CD8-positive, alpha-beta memory T cell (primary cell): ENCODE measurements around the gene SMAP1. TPM values are rescaled to one million over a fixed set of nuclear protein-coding genes. Genes with fewer than 3 reads are reported as not detected.

Source experiments
- CTCF ChIA-PET: fragments of 350-600 bp; sonication (Branson Sonifier 250); formaldehyde crosslinking; loops from one replicate; lab custom pipeline; 2021; ENCODE audit warnings: antibody characterized with exemption; lab: Charles Lee
- POLR2A ChIA-PET: fragments of 350-600 bp; sonication (Branson Sonifier 250); formaldehyde crosslinking; loops from one replicate; lab custom pipeline; 2021; ENCODE audit warnings: antibody characterized with exemption; lab: Charles Lee
- DNase-seq, 5 donors: peaks; one replicate each; pipeline versions ENCODE4 v3.0.0 to v3.0.0-alpha.2; 2020 to 2022; ENCODE audit warnings: mixed read lengths in 1 of 5
- H3K27ac ChIP-seq: one replicate; pipeline ENCODE4 v1.7.0; 2013; ENCODE audit warnings: low read depth, mild to moderate bottlenecking, low read length, moderate library complexity
- H3K27me3 ChIP-seq: 2 replicates; pipeline ENCODE4 v1.7.0; 2013; ENCODE audit warnings: low read length, mild to moderate bottlenecking; ENCODE audit not compliant: insufficient read depth, poor library complexity, severe bottlenecking
- H3K36me3 ChIP-seq: 2 replicates; pipeline ENCODE4 v1.7.0; 2013; ENCODE audit warnings: mild to moderate bottlenecking, low read length, moderate library complexity; ENCODE audit not compliant: insufficient read depth
- H3K4me1 ChIP-seq: 2 replicates; pipeline ENCODE4 v1.7.0; 2013; ENCODE audit warnings: mild to moderate bottlenecking, low read length, moderate library complexity; ENCODE audit not compliant: insufficient read depth
- H3K4me3 ChIP-seq: 2 replicates; pipeline ENCODE4 v1.7.0; 2013; ENCODE audit warnings: mild to moderate bottlenecking, low read length
- H3K9me3 ChIP-seq: 2 replicates; pipeline ENCODE4 v1.7.0; 2013; ENCODE audit warnings: mild to moderate bottlenecking, low read length
- H3K27ac Mint-ChIP-seq, 8 donors: one replicate each; pipeline ENCODE4 v1.8.0; 2020 to 2021; ENCODE audit warnings: mixed read lengths in 8 of 8, mild to moderate bottlenecking in 6 of 8, inconsistent platforms in 3 of 8, moderate library complexity in 3 of 8
- H3K27me3 Mint-ChIP-seq, 2 donors: one replicate each; pipeline ENCODE4 v1.8.0; 2020 to 2021; ENCODE audit warnings: mixed read lengths in 2 of 2, mild to moderate bottlenecking in 1 of 2, moderate library complexity in 1 of 2
- H3K36me3 Mint-ChIP-seq, 3 donors: one replicate each; pipeline ENCODE4 v1.8.0; 2020 to 2021; ENCODE audit warnings: mixed read lengths in 3 of 3, inconsistent platforms in 1 of 3, mild to moderate bottlenecking in 1 of 3
- H3K4me1 Mint-ChIP-seq, 3 donors: one replicate each; pipeline ENCODE4 v1.8.0; 2020 to 2021; ENCODE audit warnings: mixed read lengths in 3 of 3, inconsistent platforms in 1 of 3, mild to moderate bottlenecking in 1 of 3
- H3K4me3 Mint-ChIP-seq, 7 donors: one replicate each; pipeline ENCODE4 v1.8.0; 2020 to 2021; ENCODE audit warnings: mixed read lengths in 7 of 7, mild to moderate bottlenecking in 6 of 7, moderate library complexity in 4 of 7, inconsistent platforms in 2 of 7
- H3K9me3 Mint-ChIP-seq, 5 donors: one replicate each; pipeline ENCODE4 v1.8.0; 2020 to 2022; ENCODE audit warnings: mixed read lengths in 5 of 5, mild to moderate bottlenecking in 3 of 5, moderate library complexity in 2 of 5, inconsistent platforms in 1 of 5
- polyA plus RNA-seq: library from polyadenylated mRNA; unstranded; fragments of 300-500 nt; fragmentation: Illumina TruSeq; gene quantifications from one replicate; pipeline ENCODE4 v1.2.3, GENCODE V29; 2021
- total RNA-seq, 2 experiments: library from RNA; stranded (reverse); gene quantifications; one replicate each; pipeline ENCODE4 v1.2.3, GENCODE V29; 2021

SMAP1 gene
- total and polyA plus RNA-seq, 3 experiments from 2014 or later, result 20.1 to 29.8 (median 23.8) TPM

DNA sequence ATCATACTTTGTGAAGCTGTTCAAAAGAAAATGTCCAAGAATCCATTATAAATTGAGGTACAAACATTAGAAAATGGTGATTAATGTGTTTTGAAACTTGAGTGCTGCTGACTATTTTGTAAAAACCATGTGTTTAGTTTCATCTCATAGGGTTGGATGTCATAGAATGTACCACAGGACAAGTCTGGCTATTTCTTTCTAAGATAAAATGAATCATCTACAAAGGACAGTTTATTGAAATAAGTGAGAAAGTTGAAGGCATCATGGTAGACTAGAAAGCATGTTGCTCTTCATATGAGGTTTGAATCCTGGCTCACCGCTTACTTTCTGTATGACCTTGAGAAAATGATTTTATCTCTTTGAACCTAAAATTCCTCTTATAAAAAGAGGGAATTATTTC, 29.2 kb upstream of the SMAP1 start:
- no peak overlapping the region for H3K4me3 ChIP-seq
- ChIA-PET CTCF (no interaction called here), POLR2A (no interaction called here)
- H3K36me3 ChIP-seq, result no peaks in the 10 kb centered on the region
- Mint-ChIP-seq H3K4me3 (no peak overlapping the region), H3K36me3 (no peaks in the 10 kb centered on the region), H3K27me3 (no peaks in the 10 kb centered on the region), H3K9me3 (no peaks in the 10 kb centered on the region), H3K27ac (no peak overlapping the region), H3K4me1 (no peaks in the 10 kb centered on the region)
- no peak overlapping the region for H3K27ac ChIP-seq
- no peaks in the 10 kb centered on the region for H3K27me3 ChIP-seq
- no peaks in the 10 kb centered on the region for H3K9me3 ChIP-seq
- no peaks in the 10 kb centered on the region for H3K4me1 ChIP-seq
- no peak for DNase-seq

DNA sequence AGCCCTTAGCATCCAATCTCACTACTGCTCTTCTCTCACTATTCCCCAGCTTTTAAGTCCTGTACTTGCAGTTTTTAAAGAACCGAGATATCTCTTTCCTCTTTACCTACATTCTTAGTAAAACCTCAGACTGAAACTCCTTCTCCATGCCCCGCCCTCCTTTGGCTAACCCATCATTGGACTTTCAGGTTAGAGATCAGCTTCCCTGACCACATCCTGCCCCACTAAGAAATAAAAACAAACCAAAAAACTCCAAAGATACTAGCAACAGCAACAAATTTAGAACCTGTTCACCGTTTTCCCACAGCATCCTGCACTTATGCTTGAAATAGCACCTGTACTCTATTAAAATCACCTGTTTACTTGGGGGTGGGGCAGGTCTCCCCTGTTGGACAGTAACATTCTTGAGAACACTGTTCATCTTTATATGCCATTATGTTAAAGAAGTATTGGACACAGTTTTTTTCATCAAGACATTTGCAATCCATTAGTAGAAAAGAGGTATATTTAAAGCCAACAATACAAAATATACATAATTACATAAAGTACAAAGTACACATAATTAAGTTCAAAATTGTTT, 16.3 kb upstream of the SMAP1 start:
- peak overlapping the region; percentile 41 to 91 (median 83) for H3K27ac Mint-ChIP-seq
- H3K4me1 Mint-ChIP-seq, result peaks cover 24 to 34% (median 27%) of the 10 kb centered on the region in 3 donors
- no peaks in the 10 kb centered on the region for H3K36me3 ChIP-seq
- no peaks in the 10 kb centered on the region for H3K9me3 ChIP-seq
- POLR2A ChIA-PET, result interaction anchor here (1.8 kb wide), 1 partner anchor 17 kb away, joined by 8 read pairs; the partner anchor contains the start of gene SMAP1
- no peaks in the 10 kb centered on the region for H3K9me3 Mint-ChIP-seq
- CTCF ChIA-PET, result interaction anchor here (0.8 to 1.1 kb wide), 2 partner anchors 17 to 280 kb away, joined by 3 read pairs; no protein-coding TSS in a partner anchor
- H3K27me3 ChIP-seq, result no peaks in the 10 kb centered on the region
- DNase-seq, result peak; percentile 2 to 62 (median 43)
- no peaks in the 10 kb centered on the region for H3K27me3 Mint-ChIP-seq
- H3K4me1 ChIP-seq, result peaks cover 21% of the 10 kb centered on the region
- no peak overlapping the region for H3K27ac ChIP-seq
- no peak overlapping the region for H3K4me3 ChIP-seq
- no peaks in the 10 kb centered on the region for H3K36me3 Mint-ChIP-seq
- peak overlapping the region in 6 of 7 donors; percentile 59 to 78 (median 66) for H3K4me3 Mint-ChIP-seq

DNA sequence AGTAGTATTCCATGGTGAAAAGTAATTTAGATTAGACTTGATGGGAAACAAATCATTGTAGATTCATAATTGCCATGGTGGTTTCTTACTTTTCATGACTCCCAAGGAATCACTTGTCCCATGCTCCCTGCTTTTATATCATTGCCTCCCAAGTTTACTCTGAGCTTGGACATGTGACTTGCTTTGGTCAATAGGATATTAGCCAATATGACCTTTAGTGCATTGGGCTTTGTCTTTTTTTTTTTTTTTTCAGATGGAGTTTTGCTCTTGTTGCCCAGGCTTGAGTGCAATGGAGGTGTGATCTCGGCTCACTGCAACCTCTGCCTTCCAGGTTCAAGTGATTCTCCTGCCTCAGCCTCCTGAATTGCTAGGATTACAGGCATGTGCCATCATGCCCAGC, 15.5 kb upstream of the SMAP1 start:
- no peaks in the 10 kb centered on the region for H3K9me3 Mint-ChIP-seq
- Histone ChIP-seq H3K27me3 (no peaks in the 10 kb centered on the region), H3K36me3 (no peaks in the 10 kb centered on the region), H3K9me3 (no peaks in the 10 kb centered on the region), H3K4me1 (peaks cover 21% of the 10 kb centered on the region), H3K4me3 (no peak overlapping the region), H3K27ac (no peak overlapping the region)
- H3K4me3 Mint-ChIP-seq, result no peak overlapping the region
- POLR2A ChIA-PET, result interaction anchor here (1.8 kb wide), 1 partner anchor 16 kb away, joined by 8 read pairs; the partner anchor contains the start of gene SMAP1
- DNase-seq, result no peak
- H3K4me1 Mint-ChIP-seq, result peaks cover 24 to 34% (median 27%) of the 10 kb centered on the region in 3 donors
- peak overlapping the region in 3 of 8 donors; percentile 32 to 88 (median 72) for H3K27ac Mint-ChIP-seq
- no peaks in the 10 kb centered on the region for H3K27me3 Mint-ChIP-seq
- no peaks in the 10 kb centered on the region for H3K36me3 Mint-ChIP-seq
- CTCF ChIA-PET, result interaction anchor here (1.1 to 1.9 kb wide), 3 partner anchors 9 to 35 kb away, joined by 3 to 8 read pairs (median 3); partner anchors contain the start of gene SMAP1

- CTCF ChIA-PET, result no interaction called here
- H3K36me3 ChIP-seq, result no peaks in the 10 kb centered on the region
- H3K27ac ChIP-seq, result no peak overlapping the region
- H3K9me3 Mint-ChIP-seq, result peaks cover 0 to 2% (median 0%) of the 10 kb centered on the region in 5 donors
- no peaks in the 10 kb centered on the region for H3K9me3 ChIP-seq
- no peaks in the 10 kb centered on the region for H3K4me1 ChIP-seq
- peaks cover 0 to 6% (median 0%) of the 10 kb centered on the region in 3 donors for H3K36me3 Mint-ChIP-seq
- H3K4me1 Mint-ChIP-seq, result peaks cover 0 to under 1% (median 0%) of the 10 kb centered on the region in 3 donors
- no peak overlapping the region for H3K4me3 ChIP-seq
- H3K27me3 ChIP-seq, result no peaks in the 10 kb centered on the region
- no peak overlapping the region for H3K4me3 Mint-ChIP-seq
- peaks cover 0 to 11% of the 10 kb centered on the region in 2 donors for H3K27me3 Mint-ChIP-seq
- peak overlapping the region in 1 of 8 donors; percentile 52 for H3K27ac Mint-ChIP-seq
- no peak for DNase-seq
- POLR2A ChIA-PET, result no interaction called here
Measured at GRCh38 chr6:70657706-70658105, 10.0 kb upstream of the SMAP1 start.

DNA sequence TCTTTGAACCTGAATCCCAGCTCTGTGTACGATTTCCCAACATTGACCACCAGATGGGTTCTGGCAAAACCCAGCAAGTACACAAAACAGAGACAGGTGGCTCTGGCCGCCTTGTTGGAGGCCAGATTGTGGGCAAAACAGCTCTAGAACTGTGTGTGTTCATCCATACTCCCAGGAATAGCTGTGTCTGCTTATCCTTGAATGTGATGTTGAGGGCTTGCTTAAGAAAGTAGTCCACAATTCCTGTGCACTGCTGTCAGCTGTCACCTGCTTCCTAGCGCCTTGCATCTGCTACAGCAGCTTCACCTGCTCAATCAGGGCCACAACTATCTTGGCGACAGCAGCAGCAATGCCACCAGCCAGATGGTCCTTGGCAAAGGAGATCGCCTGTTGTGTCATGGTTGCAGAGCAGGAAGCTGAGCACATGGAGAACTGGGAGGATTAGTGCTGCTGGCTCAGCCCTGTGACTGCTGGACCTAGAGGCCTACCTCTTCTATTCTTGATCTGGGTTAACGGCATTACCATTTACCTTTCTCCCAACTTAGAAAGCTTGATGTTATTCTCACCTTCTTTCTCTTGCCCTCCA, 3.7 kb upstream of the SMAP1 start:
- CTCF ChIA-PET, result no interaction called here

DNA sequence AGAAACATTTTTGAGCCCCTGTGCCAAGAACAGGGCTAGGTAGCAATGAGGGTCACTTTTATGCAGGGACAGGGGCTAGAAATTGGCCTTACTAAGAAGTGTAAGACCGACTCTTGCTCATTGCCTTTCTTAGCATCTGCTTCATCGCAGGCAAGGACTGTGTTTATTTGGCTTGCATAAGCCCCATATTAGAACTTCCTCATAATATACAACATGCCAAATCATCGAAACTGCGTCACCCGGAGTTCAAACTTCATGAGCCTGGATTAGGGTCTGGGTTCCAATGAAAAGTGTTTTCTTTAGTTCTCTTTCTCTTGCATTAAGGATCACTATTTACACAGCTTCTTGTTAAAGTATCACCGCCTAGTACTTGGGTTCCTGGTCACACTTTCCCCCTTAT, 977 bp upstream of the SMAP1 start:
- Histone ChIP-seq H3K4me1 (peaks cover 32% of the 10 kb centered on the region), H3K4me3 (peak overlapping the region; percentile 58), H3K27me3 (no peaks in the 10 kb centered on the region), H3K36me3 (no peaks in the 10 kb centered on the region), H3K9me3 (no peaks in the 10 kb centered on the region), H3K27ac (no peak overlapping the region)
- ChIA-PET CTCF (interaction anchor here (1.2 to 1.8 kb wide), 2 partner anchors 14 to 218 kb away, joined by 3 to 8 read pairs; no protein-coding TSS in a partner anchor), POLR2A (no interaction called here)
- Mint-ChIP-seq H3K36me3 (peaks cover 0 to 6% (median 6%) of the 10 kb centered on the region in 3 donors), H3K4me3 (peak overlapping the region; percentile 54 to 93 (median 86)), H3K27ac (peak overlapping the region in 7 of 8 donors; percentile 85 to 98 (median 92)), H3K4me1 (peaks cover 40 to 45% (median 41%) of the 10 kb centered on the region in 3 donors), H3K9me3 (peaks cover 0 to 2% (median 0%) of the 10 kb centered on the region in 5 donors), H3K27me3 (peaks cover 0 to 8% of the 10 kb centered on the region in 2 donors)
- no peak for DNase-seq

More for the DNA sequence above, 3.7 kb upstream of the SMAP1 start:
- POLR2A ChIA-PET, result no interaction called here
- no peak overlapping the region for H3K27ac ChIP-seq
- H3K4me3 ChIP-seq, result no peak overlapping the region
- no peaks in the 10 kb centered on the region for H3K27me3 ChIP-seq
- Mint-ChIP-seq H3K36me3 (peaks cover 0 to 6% (median 6%) of the 10 kb centered on the region in 3 donors), H3K4me1 (peaks cover 15 to 18% (median 15%) of the 10 kb centered on the region in 3 donors), H3K27ac (no peak overlapping the region), H3K4me3 (no peak overlapping the region), H3K9me3 (peaks cover 0 to 2% (median 0%) of the 10 kb centered on the region in 5 donors), H3K27me3 (peaks cover 0 to 11% of the 10 kb centered on the region in 2 donors)
- DNase-seq, result no peak
- H3K9me3 ChIP-seq, result no peaks in the 10 kb centered on the region
- H3K4me1 ChIP-seq, result peaks cover 13% of the 10 kb centered on the region
- H3K36me3 ChIP-seq, result no peaks in the 10 kb centered on the region

DNA sequence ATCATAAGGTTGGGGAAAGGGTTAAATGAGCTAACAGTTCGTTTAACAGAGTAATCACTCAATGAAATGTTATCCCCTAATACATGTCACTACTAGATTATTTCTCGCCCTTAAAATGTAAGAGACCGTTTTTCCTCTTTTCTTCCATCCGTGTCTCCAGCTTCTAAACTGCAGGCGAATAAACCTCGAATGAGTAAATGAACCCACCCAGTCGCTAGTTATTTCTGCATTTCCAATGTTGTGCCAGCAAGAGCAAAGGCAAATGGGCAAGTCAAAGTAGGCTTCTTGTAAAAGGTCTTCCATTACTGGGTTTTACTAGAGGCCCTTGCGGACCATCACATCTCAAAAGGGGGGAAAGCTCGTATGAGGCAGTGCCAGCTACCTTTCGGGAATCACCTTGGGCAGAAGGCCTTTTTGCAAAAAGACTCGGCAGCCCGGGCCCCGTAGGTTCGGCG, 400 bp upstream of the SMAP1 start:
- H3K27me3 Mint-ChIP-seq, result peaks cover 0 to 2% of the 10 kb centered on the region in 2 donors

More for the DNA sequence above, 400 bp upstream of the SMAP1 start:
- Histone ChIP-seq H3K9me3 (no peaks in the 10 kb centered on the region), H3K36me3 (no peaks in the 10 kb centered on the region), H3K4me1 (peaks cover 32% of the 10 kb centered on the region), H3K4me3 (peak overlapping the region; percentile 58), H3K27me3 (no peaks in the 10 kb centered on the region), H3K27ac (peak overlapping the region; percentile 69)
- POLR2A ChIA-PET, result interaction anchor here (0.9 to 1.9 kb wide), 3 partner anchors 10 to 288 kb away, joined by 3 to 8 read pairs (median 3); no protein-coding TSS in a partner anchor
- peak overlapping the region; percentile 81 to 93 (median 86) for H3K4me3 Mint-ChIP-seq
- H3K36me3 Mint-ChIP-seq, result peaks cover 0 to 6% (median 3%) of the 10 kb centered on the region in 3 donors
- peak overlapping the region; percentile 85 to 98 (median 92) for H3K27ac Mint-ChIP-seq
- H3K9me3 Mint-ChIP-seq, result no peaks in the 10 kb centered on the region
- H3K4me1 Mint-ChIP-seq, result peaks cover 46 to 51% (median 47%) of the 10 kb centered on the region in 3 donors
- CTCF ChIA-PET, result interaction anchor here (1.1 to 2.3 kb wide), 6 partner anchors 10 to 218 kb away, joined by 3 to 10 read pairs (median 6); no protein-coding TSS in a partner anchor
- DNase-seq, result no peak
